Hypothalamus (tissue), 51 donors: ENCODE data around the gene EPHA3.

Source experiments
- DNase-seq, 51 donors: peaks; one replicate each; lab custom pipeline; 2025; lab: John Stamatoyannopoulos, UW

EPHA3 gene

GRCh38 chr3:89107461-89108290 lies at the start of gene EPHA3:
Gene EPHA3, plus strand, starts transcription at chr3:89107621. Its CDS starts 128 bp downstream, at chr3:89107749.
- peak in 47 of 51 donors; percentile 8 to 77 (median 51) for DNase-seq

GRCh38 chr3:89058371-89058770 lies 49.0 kb upstream of the EPHA3 start:
- DNase-seq, result no peak

- no peak for DNase-seq
These were observed 48.1 kb upstream of the EPHA3 start for GRCh38 chr3:89059211-89059925.

- DNase-seq, result no peak
These were observed 46.2 kb upstream of the EPHA3 start for GRCh38 chr3:89061259-89061658.

- no peak for DNase-seq
These were observed 39.7 kb upstream of the EPHA3 start for GRCh38 chr3:89067736-89068135.

- no peak for DNase-seq
These were observed 34.8 kb upstream of the EPHA3 start for GRCh38 chr3:89072642-89073041.

- no peak for DNase-seq
These were observed 27.5 kb upstream of the EPHA3 start for GRCh38 chr3:89079944-89080343.

- DNase-seq, result no peak
These were observed 19.6 kb upstream of the EPHA3 start for GRCh38 chr3:89087851-89088250.

GRCh38 chr3:89098173-89098572 lies 9.2 kb upstream of the EPHA3 start:
- DNase-seq, result no peak

- peak in 22 of 51 donors; percentile 1 to 45 (median 8) for DNase-seq
These were observed 8.3 kb upstream of the EPHA3 start for GRCh38 chr3:89098964-89099585.

- DNase-seq, result no peak
These were observed 6.2 kb upstream of the EPHA3 start for GRCh38 chr3:89101251-89101650.

- no peak for DNase-seq
These were observed 5.5 kb upstream of the EPHA3 start for GRCh38 chr3:89101921-89102320.

GRCh38 chr3:89104499-89104898 lies 2.9 kb upstream of the EPHA3 start:
- DNase-seq, result no peak

- no peak for DNase-seq
These were observed 1.9 kb upstream of the EPHA3 start for GRCh38 chr3:89105503-89105902.

GRCh38 chr3:89108291-89108550 lies 800 bp downstream of the EPHA3 start:
- no peak for DNase-seq

- no peak for DNase-seq
These were observed 5.9 kb downstream of the EPHA3 start for GRCh38 chr3:89113344-89113743.

- peak in 49 of 51 donors; percentile 3 to 84 (median 46) for DNase-seq
These were observed 6.7 kb downstream of the EPHA3 start for GRCh38 chr3:89113893-89114840.

- DNase-seq, result no peak
These were observed 7.4 kb downstream of the EPHA3 start for GRCh38 chr3:89114841-89115223.

- no peak for DNase-seq
These were observed 9.1 kb downstream of the EPHA3 start for GRCh38 chr3:89116476-89116875.

- DNase-seq, result no peak
These were observed 30.6 kb downstream of the EPHA3 start for GRCh38 chr3:89138048-89138447.

- no peak for DNase-seq
These were observed 32.4 kb downstream of the EPHA3 start for GRCh38 chr3:89139870-89140269.
